Lower lobe of right lung (tissue), 2 donors: ENCODE measurements around the gene ARIH2. TPM values are rescaled to one million over a fixed set of nuclear protein-coding genes. Genes with fewer than 3 reads are reported as not detected.

Experiments used
- ATAC-seq, 2 donors: fragments of 200-7000 bp; cut with Tn5 transposase; one replicate each; pipeline ENCODE4 v1.9.1; 2020 to 2022; ENCODE audit warnings: mild to moderate bottlenecking in 2 of 2, moderate library complexity in 2 of 2
- DNase-seq: peaks from one replicate; pipeline ENCODE4 v3.0.0-alpha.2; 2020
- H3K27ac ChIP-seq: fragments of 200-600 bp; one replicate; pipeline ENCODE4 v1.8.0; 2022
- H3K27me3 ChIP-seq: fragments of 200-600 bp; one replicate; pipeline ENCODE4 v1.8.0; 2022; ENCODE audit warnings: low read depth
- H3K36me3 ChIP-seq: fragments of 200-600 bp; one replicate; pipeline ENCODE4 v1.8.0; 2022; ENCODE audit warnings: mild to moderate bottlenecking
- H3K4me1 ChIP-seq: fragments of 200-600 bp; one replicate; pipeline ENCODE4 v1.8.0; 2022
- H3K4me3 ChIP-seq: fragments of 200-600 bp; one replicate; pipeline ENCODE4 v1.8.0; 2022; ENCODE audit warnings: mild to moderate bottlenecking
- H3K9me3 ChIP-seq: fragments of 200-600 bp; one replicate; pipeline ENCODE4 v1.8.0; 2022
- CTCF ChIP-seq: fragments of 200-600 bp; IDR thresholded peaks from one replicate; pipeline ENCODE4 v1.8.0; 2022; ENCODE audit warnings: antibody characterized with exemption, mild to moderate bottlenecking
- intact Hi-C: fragments of 100-400 bp; cut with DNase I; formaldehyde crosslinking; loops from one replicate; pipeline ENCODE4 v1.11.0; 2022
- total RNA-seq: library from RNA; stranded (reverse); fragmentation: NEBNext Ultra II Directional; extraction: Animal tissue kit (Norgen Biotek cat#: 25700); gene quantifications from one replicate; pipeline ENCODE4 v1.2.1, GENCODE V29; 2021
- donor health status: DM: no; HTN: yes; CAD: no; lungs with severe emphysema.

Gene ARIH2
- total RNA-seq, 1 donor from 2014 or later = 87.4 TPM

GRCh38 chr3:48997714-48998637 is 79.3 kb downstream of the ARIH2 start:
- Histone ChIP-seq H3K4me3 (no peak overlapping the region), H3K27me3 (no peaks in the 10 kb centered on the region), H3K4me1 (no peaks in the 10 kb centered on the region), H3K27ac (no peak overlapping the region), H3K36me3 (peaks cover 22% of the 10 kb centered on the region), H3K9me3 (no peaks in the 10 kb centered on the region)
- ATAC-seq (no peak), DNase-seq (no peak)
- intact Hi-C loops = no loop called here
- no peak for TF ChIP-seq CTCF

GRCh38 chr3:48999085-48999858 is 80.6 kb downstream of the ARIH2 start:
- Histone ChIP-seq H3K4me3 (no peak overlapping the region), H3K27ac (no peak overlapping the region), H3K4me1 (no peaks in the 10 kb centered on the region), H3K27me3 (no peaks in the 10 kb centered on the region), H3K36me3 (peaks cover 22% of the 10 kb centered on the region), H3K9me3 (no peaks in the 10 kb centered on the region)
- DNase-seq = no peak
- intact Hi-C loops = no loop called here
- TF ChIP-seq CTCF = no peak
- ATAC-seq = no peak

- Histone ChIP-seq H3K27ac (no peak overlapping the region), H3K27me3 (no peaks in the 10 kb centered on the region), H3K4me1 (peaks cover 2% of the 10 kb centered on the region), H3K9me3 (no peaks in the 10 kb centered on the region), H3K4me3 (no peak overlapping the region), H3K36me3 (peaks cover 14% of the 10 kb centered on the region)
- TF ChIP-seq CTCF = no peak
- intact Hi-C loops = no loop called here
- ATAC-seq = no peak
- DNase-seq = no peak
These were observed 82.5 kb downstream of the ARIH2 start for GRCh38 chr3:49001155-49001554.

GRCh38 chr3:49004352-49005302 is 86.0 kb downstream of the ARIH2 start:
- H3K4me1 ChIP-seq = peaks cover 19% of the 10 kb centered on the region
- TF ChIP-seq CTCF = no peak
- ATAC-seq (no peak), DNase-seq (no peak)
- no peaks in the 10 kb centered on the region for H3K36me3 ChIP-seq
- no peak overlapping the region for H3K4me3 ChIP-seq
- intact Hi-C loops = no loop called here
- no peaks in the 10 kb centered on the region for H3K27me3 ChIP-seq
- H3K9me3 ChIP-seq = no peaks in the 10 kb centered on the region
- no peak overlapping the region for H3K27ac ChIP-seq

- no peak overlapping the region for H3K27ac ChIP-seq
These were observed 86.7 kb downstream of the ARIH2 start for GRCh38 chr3:49005303-49005680.

More at GRCh38 chr3:49005303-49005680, 86.7 kb downstream of the ARIH2 start:
- Histone ChIP-seq H3K4me3 (no peak overlapping the region), H3K9me3 (no peaks in the 10 kb centered on the region), H3K27me3 (no peaks in the 10 kb centered on the region), H3K36me3 (no peaks in the 10 kb centered on the region), H3K4me1 (peaks cover 19% of the 10 kb centered on the region)
- DNase-seq = no peak
- intact Hi-C loops = no loop called here
- TF ChIP-seq CTCF = no peak
- ATAC-seq = no peak
